ENCODE measurements around the gene COQ8A.

COQ8A gene

DNA sequence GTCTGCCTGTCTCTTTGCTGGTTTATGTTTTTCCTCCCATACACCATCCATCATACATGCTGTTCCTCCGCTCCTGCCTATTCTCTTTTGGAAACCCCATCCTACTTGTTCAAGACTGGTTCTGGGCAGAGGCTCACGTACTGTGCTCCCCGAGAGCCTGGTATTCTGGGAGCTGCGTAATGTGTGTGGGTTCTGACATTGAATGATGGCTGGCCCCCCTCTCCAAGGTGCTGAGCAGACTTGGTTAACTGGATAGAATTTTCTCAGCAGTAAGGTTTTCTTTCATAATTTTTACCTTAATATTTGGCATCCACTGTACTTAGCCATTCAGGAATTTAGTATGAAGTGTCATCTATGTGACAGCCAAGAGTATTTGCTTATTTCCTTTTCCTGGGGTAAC lies 26.6 kb downstream of the COQ8A start:
- Histone ChIP-seq H3K4me2 (ENCODE audit: low read length) (no peak overlapping the region), H2AFZ (ENCODE audit: insufficient read depth, low read length, poor library complexity) (no peak overlapping the region), H3K27ac (ENCODE audit: low read depth, low read length) (no peak overlapping the region), H2AK5ac (ENCODE audit: low read length) (no peak overlapping the region), H2BK5ac (ENCODE audit: low read depth, low read length, poor library complexity) (no peak overlapping the region), H3K18ac (ENCODE audit: low read length) (no peak overlapping the region), H4K12ac (ENCODE audit: low read depth, low read length) (no peak overlapping the region), H3K36me3 (ENCODE audit: control insufficient read depth in 1 of 2, insufficient read depth in 2 of 2, low read length in 2 of 2) (no peaks in the 10 kb centered on the region), H2BK12ac (ENCODE audit: low read length) (no peak overlapping the region), H3K14ac (ENCODE audit: low read length) (no peak overlapping the region), H3K4me1 (ENCODE audit: control insufficient read depth in 1 of 2, insufficient read depth in 2 of 2, low read length in 2 of 2) (no peaks in the 10 kb centered on the region), H4K91ac (ENCODE audit: low read depth, low read length) (no peak overlapping the region), H3K9me3 (ENCODE audit: insufficient read depth, low read depth, low read length) (peaks cover 2% of the 10 kb centered on the region), H3K4ac (ENCODE audit: low read depth, low read length) (no peak overlapping the region), H3K23ac (ENCODE audit: low read length) (no peak overlapping the region), H4K8ac (ENCODE audit: low read depth, low read length) (no peak overlapping the region), H3K9ac (ENCODE audit: low read length) (no peak overlapping the region), H3K27me3 (ENCODE audit: insufficient read depth, low read length) (no peaks in the 10 kb centered on the region), H2BK120ac (ENCODE audit: insufficient read depth, low read length, poor library complexity) (no peak overlapping the region), H3K79me1 (ENCODE audit: low read length) (no peaks in the 10 kb centered on the region), H3K79me2 (ENCODE audit: control insufficient read depth, insufficient read depth, low read length, poor library complexity) (no peaks in the 10 kb centered on the region), H3K4me3 (ENCODE audit: low read depth, low read length) (no peak overlapping the region)
- no peak for DNase-seq
- WGBS (ENCODE audit: extremely low coverage, insufficient coverage, insufficient read length) = no CpG with 5 or more reads among the region's 4 CpGs

DNA sequence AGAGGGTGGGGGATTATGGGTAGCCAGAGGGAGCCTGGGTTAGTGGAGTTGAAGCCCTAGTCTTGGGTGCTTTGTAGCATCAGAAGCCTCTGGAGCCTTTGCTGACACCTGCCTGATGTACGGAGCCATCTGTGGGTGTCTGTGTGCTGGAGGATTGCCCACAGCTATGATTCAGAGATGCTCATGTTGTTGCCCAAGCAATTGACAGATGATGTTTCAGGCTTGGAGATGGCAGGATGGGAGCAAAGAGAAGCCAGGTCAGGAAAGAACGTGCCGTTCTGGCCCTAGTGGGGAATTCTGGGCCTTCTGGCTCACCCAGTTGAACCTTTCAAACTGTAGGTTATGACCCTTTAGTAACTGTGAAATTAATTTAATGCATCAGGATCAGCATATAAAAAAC lies 27.6 kb downstream of the COQ8A start:
- Histone ChIP-seq H2AK5ac (ENCODE audit: low read length) (no peak overlapping the region), H3K9ac (ENCODE audit: low read length) (no peak overlapping the region), H2BK120ac (ENCODE audit: insufficient read depth, low read length, poor library complexity) (no peak overlapping the region), H3K27me3 (ENCODE audit: insufficient read depth, low read length) (no peaks in the 10 kb centered on the region), H3K4me2 (ENCODE audit: low read length) (no peak overlapping the region), H2BK12ac (ENCODE audit: low read length) (no peak overlapping the region), H2AFZ (ENCODE audit: insufficient read depth, low read length, poor library complexity) (no peak overlapping the region), H3K79me2 (ENCODE audit: control insufficient read depth, insufficient read depth, low read length, poor library complexity) (no peaks in the 10 kb centered on the region), H3K36me3 (ENCODE audit: control insufficient read depth in 1 of 2, insufficient read depth in 2 of 2, low read length in 2 of 2) (no peaks in the 10 kb centered on the region), H3K4ac (ENCODE audit: low read depth, low read length) (no peak overlapping the region), H3K23ac (ENCODE audit: low read length) (no peak overlapping the region), H3K79me1 (ENCODE audit: low read length) (no peaks in the 10 kb centered on the region), H3K4me1 (ENCODE audit: control insufficient read depth in 1 of 2, insufficient read depth in 2 of 2, low read length in 2 of 2) (no peaks in the 10 kb centered on the region), H3K14ac (ENCODE audit: low read length) (no peak overlapping the region), H4K91ac (ENCODE audit: low read depth, low read length) (no peak overlapping the region), H4K8ac (ENCODE audit: low read depth, low read length) (no peak overlapping the region), H2BK5ac (ENCODE audit: low read depth, low read length, poor library complexity) (no peak overlapping the region), H3K9me3 (ENCODE audit: insufficient read depth, low read depth, low read length) (peaks cover 2% of the 10 kb centered on the region), H3K27ac (ENCODE audit: low read depth, low read length) (no peak overlapping the region), H4K12ac (ENCODE audit: low read depth, low read length) (no peak overlapping the region), H3K18ac (ENCODE audit: low read length) (no peak overlapping the region), H3K4me3 (ENCODE audit: low read depth, low read length) (no peak overlapping the region)
- DNase-seq = no peak
- no CpG with 5 or more reads among the region's 3 CpGs for WGBS (ENCODE audit: extremely low coverage, insufficient coverage, insufficient read length)

- Histone ChIP-seq H4K12ac (ENCODE audit: low read depth, low read length) (no peak overlapping the region), H3K27me3 (ENCODE audit: insufficient read depth, low read length) (no peaks in the 10 kb centered on the region), H3K14ac (ENCODE audit: low read length) (no peak overlapping the region), H4K8ac (ENCODE audit: low read depth, low read length) (no peak overlapping the region), H3K4ac (ENCODE audit: low read depth, low read length) (no peak overlapping the region), H2AK5ac (ENCODE audit: low read length) (no peak overlapping the region), H3K18ac (ENCODE audit: low read length) (no peak overlapping the region), H3K79me2 (ENCODE audit: control insufficient read depth, insufficient read depth, low read length, poor library complexity) (no peaks in the 10 kb centered on the region), H2BK120ac (ENCODE audit: insufficient read depth, low read length, poor library complexity) (no peak overlapping the region), H4K91ac (ENCODE audit: low read depth, low read length) (no peak overlapping the region), H3K4me1 (ENCODE audit: control insufficient read depth in 1 of 2, insufficient read depth in 2 of 2, low read length in 2 of 2) (peaks cover 20 to 22% of the 10 kb centered on the region in 2 experiments), H2BK5ac (ENCODE audit: low read depth, low read length, poor library complexity) (no peak overlapping the region), H3K23ac (ENCODE audit: low read length) (no peak overlapping the region), H3K4me2 (ENCODE audit: low read length) (no peak overlapping the region), H2BK12ac (ENCODE audit: low read length) (no peak overlapping the region), H3K9me3 (ENCODE audit: insufficient read depth, low read depth, low read length) (peaks cover 3% of the 10 kb centered on the region), H3K79me1 (ENCODE audit: low read length) (peaks cover 4% of the 10 kb centered on the region), H3K36me3 (ENCODE audit: control insufficient read depth in 1 of 2, insufficient read depth in 2 of 2, low read length in 2 of 2) (no peaks in the 10 kb centered on the region), H2AFZ (ENCODE audit: insufficient read depth, low read length, poor library complexity) (no peak overlapping the region), H3K27ac (ENCODE audit: low read depth, low read length) (no peak overlapping the region), H3K9ac (ENCODE audit: low read length) (no peak overlapping the region), H3K4me3 (ENCODE audit: low read depth, low read length) (no peak overlapping the region)
- no peak for DNase-seq
- no CpG with 5 or more reads among the region's 1 CpG for WGBS (ENCODE audit: extremely low coverage, insufficient coverage, insufficient read length)
Observed at GRCh38 chr1:226971765-226972164, 31.7 kb downstream of the COQ8A start.

DNA sequence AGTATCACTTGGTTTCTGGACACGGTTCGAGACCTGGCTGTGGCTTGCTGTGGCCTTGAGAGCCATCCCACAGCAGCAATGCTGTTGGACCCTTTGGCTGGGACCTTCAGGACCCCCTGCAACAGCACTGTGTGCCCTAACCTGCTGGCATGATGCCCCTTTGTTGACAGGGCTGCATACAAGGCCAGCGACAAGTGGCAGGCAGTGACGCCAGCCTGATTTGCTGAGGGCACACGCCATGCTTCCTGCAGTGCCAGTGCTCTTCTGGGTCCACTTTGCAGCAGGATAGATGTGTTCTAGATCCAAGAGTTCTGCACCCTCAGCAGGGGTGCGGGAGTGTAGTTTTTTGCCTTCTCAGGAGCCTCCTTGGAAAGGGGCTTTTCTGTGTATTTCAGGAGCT lies 32.8 kb downstream of the COQ8A start:
- Histone ChIP-seq H3K79me2 (ENCODE audit: control insufficient read depth, insufficient read depth, low read length, poor library complexity) (no peaks in the 10 kb centered on the region), H2BK12ac (ENCODE audit: low read length) (no peak overlapping the region), H2AFZ (ENCODE audit: insufficient read depth, low read length, poor library complexity) (no peak overlapping the region), H2BK5ac (ENCODE audit: low read depth, low read length, poor library complexity) (no peak overlapping the region), H3K79me1 (ENCODE audit: low read length) (peaks cover 4% of the 10 kb centered on the region), H3K4me1 (ENCODE audit: control insufficient read depth in 1 of 2, insufficient read depth in 2 of 2, low read length in 2 of 2) (peaks cover 20 to 22% of the 10 kb centered on the region in 2 experiments), H4K91ac (ENCODE audit: low read depth, low read length) (no peak overlapping the region), H3K9me3 (ENCODE audit: insufficient read depth, low read depth, low read length) (peaks cover 5% of the 10 kb centered on the region), H3K36me3 (ENCODE audit: control insufficient read depth in 1 of 2, insufficient read depth in 2 of 2, low read length in 2 of 2) (no peaks in the 10 kb centered on the region), H3K4ac (ENCODE audit: low read depth, low read length) (no peak overlapping the region), H3K23ac (ENCODE audit: low read length) (no peak overlapping the region), H3K9ac (ENCODE audit: low read length) (no peak overlapping the region), H3K27me3 (ENCODE audit: insufficient read depth, low read length) (no peaks in the 10 kb centered on the region), H3K14ac (ENCODE audit: low read length) (no peak overlapping the region), H3K4me2 (ENCODE audit: low read length) (no peak overlapping the region), H3K27ac (ENCODE audit: low read depth, low read length) (no peak overlapping the region), H4K12ac (ENCODE audit: low read depth, low read length) (no peak overlapping the region), H4K8ac (ENCODE audit: low read depth, low read length) (no peak overlapping the region), H3K18ac (ENCODE audit: low read length) (no peak overlapping the region), H3K4me3 (ENCODE audit: low read depth, low read length) (no peak overlapping the region), H2AK5ac (ENCODE audit: low read length) (no peak overlapping the region), H2BK120ac (ENCODE audit: insufficient read depth, low read length, poor library complexity) (no peak overlapping the region)
- no peak for DNase-seq
- no CpG with 5 or more reads among the region's 6 CpGs for WGBS (ENCODE audit: extremely low coverage, insufficient coverage, insufficient read length)

All from trophoblast cell (in vitro differentiated cells and primary cell).